Gastroesophageal sphincter (tissue), 3 donors: ENCODE data around the gene CALML3.

Experiments
- CTCF ChIP-seq, 4 experiments: fragments of 200-600 bp in 2 of 4; fragments of 450-650 bp in 2 of 4; sonication (generic) in 1 of 4; IDR thresholded peaks; one replicate each; pipeline ENCODE4 v1.5.1; 2017 to 2019; ENCODE audit warnings: antibody characterized with exemption in 4 of 4, mild to moderate bottlenecking in 2 of 4, moderate library complexity in 2 of 4
- EP300 ChIP-seq: sonication (generic); formaldehyde crosslinking; IDR thresholded peaks from one replicate; pipeline ENCODE4 v1.6.1; 2017; ENCODE audit warnings: antibody characterized with exemption, mild to moderate bottlenecking

GRCh38 chr10:5534880-5535856, 10.4 kb downstream of the CALML3 start:
- TF ChIP-seq CTCF (IDR thresholded peaks at IDR 0.05) (no peak), EP300 (no peak)
